HCT116 (cell line): ENCODE measurements around the gene SAP30L.

Source experiments
- CEBPB ChIP-seq: IDR thresholded peaks from 2 replicates; pipeline ENCODE4 v1.6.1; 2012; ENCODE audit warnings: low read depth
- CTCF ChIP-seq, 3 experiments: fragments of 200-600 bp in 1 of 3; sonication (generic) in 1 of 3; IDR thresholded peaks in 2 of 3; conservative IDR thresholded peaks in 1 of 3; 2 replicates each; pipeline ENCODE4 v1.5.1; 2012 to 2017; ENCODE audit warnings: low read depth in 2 of 3, low read length in 2 of 3, antibody characterized with exemption in 1 of 3, borderline replicate concordance in 1 of 3, control low read depth in 1 of 3, mild to moderate bottlenecking in 1 of 3, mixed read lengths in 1 of 3, mixed run types in 1 of 3, moderate library complexity in 1 of 3; ENCODE audit not compliant: insufficient read depth in 1 of 3
- ELF1 ChIP-seq: IDR thresholded peaks from 2 replicates; pipeline ENCODE4 v1.6.1; 2012; ENCODE audit warnings: low read depth, borderline replicate concordance
- EZH2 ChIP-seq: fragments of 200-600 bp; sonication (generic); IDR thresholded peaks from 2 replicates; pipeline ENCODE4 v1.6.1; 2017; ENCODE audit warnings: antibody characterized with exemption, mixed run types
- JUND ChIP-seq: IDR thresholded peaks from 2 replicates; pipeline ENCODE4 v1.6.1; 2012
- MAX ChIP-seq: IDR thresholded peaks from 2 replicates; pipeline ENCODE4 v1.6.1; 2012
- POLR2A ChIP-seq: IDR thresholded peaks from 2 replicates; pipeline ENCODE4 v1.7.0; 2011; ENCODE audit warnings: borderline replicate concordance; ENCODE audit not compliant: insufficient read depth, insufficient read length; ENCODE audit errors: extremely low read depth
- POLR2AphosphoS5 ChIP-seq: IDR thresholded peaks from 2 replicates; pipeline ENCODE4 v1.6.1; 2011; ENCODE audit warnings: mild to moderate bottlenecking, low read depth, low read length, moderate library complexity
- RAD21 ChIP-seq: IDR thresholded peaks from 2 replicates; pipeline ENCODE4 v1.6.1; 2012; ENCODE audit warnings: low read depth, mild to moderate bottlenecking
- REST ChIP-seq: IDR thresholded peaks from 2 replicates; pipeline ENCODE4 v1.6.1; 2012; ENCODE audit warnings: low read depth
- ZBTB33 ChIP-seq: IDR thresholded peaks from 2 replicates; pipeline ENCODE4 v1.6.1; 2011; ENCODE audit warnings: mild to moderate bottlenecking, low read length, moderate library complexity; ENCODE audit not compliant: insufficient replicate concordance; ENCODE audit errors: extremely low read depth

GRCh38 chr5:154494036-154494435 lies 48.2 kb downstream of the SAP30L start:
- TF ChIP-seq RAD21 (no peak), POLR2A (no peak), CEBPB (no peak), REST (no peak), CTCF (IDR thresholded peaks at IDR 0.05 in 2 of 3, conservative IDR thresholded peaks at IDR 0.05 in 1 of 3; ENCODE audit: borderline replicate concordance in 1 of 3, insufficient read depth in 1 of 3, low read depth in 2 of 3, low read length in 2 of 3) (no peak), MAX (no peak), ELF1 (no peak), JUND (no peak), EZH2 (no peak), ZBTB33 (no peak), POLR2AphosphoS5 (no peak)
